Ascending aorta (tissue), 2 donors: Measurements from ENCODE around the gene CAB39L. TPM values are rescaled to one million over a fixed set of nuclear protein-coding genes. Genes with fewer than 3 reads are reported as not detected.

Source experiments
- DNase-seq, 2 donors: peaks; one replicate each; pipeline ENCODE4 v3.0.0-alpha.2; 2019; ENCODE audit warnings: low spot score in 2 of 2
- H3K27ac ChIP-seq, 2 donors: fragments of 200-600 bp; sonication (generic); one replicate each; pipeline ENCODE4 v1.5.1; 2016 to 2017; ENCODE audit warnings: mild to moderate bottlenecking in 1 of 2
- H3K27me3 ChIP-seq: fragments of 200-600 bp; sonication (generic); one replicate; pipeline ENCODE4 v1.5.1; 2017
- H3K36me3 ChIP-seq, 2 donors: fragments of 200-600 bp; sonication (generic); one replicate each; pipeline ENCODE4 v1.5.1; 2016
- H3K4me1 ChIP-seq, 2 donors: fragments of 200-600 bp; sonication (generic); one replicate each; pipeline ENCODE4 v1.5.1; 2016 to 2017; ENCODE audit warnings: mild to moderate bottlenecking in 1 of 2
- H3K4me3 ChIP-seq, 2 donors: fragments of 200-600 bp; sonication (generic); one replicate each; pipeline ENCODE4 v1.5.1; 2016 to 2017; ENCODE audit warnings: mild to moderate bottlenecking in 1 of 2
- H3K9me3 ChIP-seq, 2 donors: fragments of 200-600 bp; sonication (generic); one replicate each; pipeline ENCODE4 v1.5.1; 2016
- intact Hi-C: fragments of 100-400 bp; cut with DNase I; formaldehyde crosslinking; loops from one replicate; pipeline ENCODE4 v1.15.1; 2023
- total RNA-seq: library from RNA; depleted of rRNA; stranded (reverse); fragments of >200 nt; gene quantifications from one replicate; pipeline ENCODE4 v1.1.0, GENCODE V29; 2016
- TF ChIP-seq, protein P1 (sequence below), 3 experiments: fragments of 200-600 bp in 2 of 3; fragments of 450-650 bp in 1 of 3; sonication (generic) in 2 of 3; IDR thresholded peaks; one replicate each; pipeline ENCODE4 v1.5.1; 2016 to 2019; ENCODE audit warnings: antibody characterized with exemption in 3 of 3, mild to moderate bottlenecking in 1 of 3, moderate library complexity in 1 of 3

Gene CAB39L
- total RNA-seq, 1 donor from 2014 or later, result 30.1 TPM

DNA sequence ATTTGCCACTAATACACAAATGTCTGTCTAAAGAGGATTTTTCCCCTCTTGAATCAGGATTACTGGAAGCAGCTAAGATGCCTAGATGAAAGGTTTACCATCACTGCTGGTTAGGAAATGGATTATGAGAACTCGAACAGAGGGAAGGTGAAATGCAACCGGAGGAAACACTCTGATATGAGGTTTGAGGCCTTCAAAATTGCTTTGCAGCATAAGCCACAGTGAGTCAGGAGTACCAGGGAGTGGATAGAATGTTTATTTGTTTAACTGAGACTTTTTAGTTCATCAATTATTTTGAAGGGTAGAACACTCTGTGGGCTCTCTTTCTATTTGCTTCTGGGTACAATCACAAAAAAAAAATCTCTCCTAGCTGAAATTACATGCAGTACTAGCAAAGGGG is 178.0 kb downstream of the CAB39L start:
- Histone ChIP-seq H3K27me3 (no peaks in the 10 kb centered on the region), H3K4me1 (no peaks in the 10 kb centered on the region), H3K27ac (no peak overlapping the region), H3K4me3 (no peak overlapping the region), H3K9me3 (no peaks in the 10 kb centered on the region), H3K36me3 (peaks cover 8 to 13% of the 10 kb centered on the region in 2 donors)
- TF ChIP-seq, protein P1, sequence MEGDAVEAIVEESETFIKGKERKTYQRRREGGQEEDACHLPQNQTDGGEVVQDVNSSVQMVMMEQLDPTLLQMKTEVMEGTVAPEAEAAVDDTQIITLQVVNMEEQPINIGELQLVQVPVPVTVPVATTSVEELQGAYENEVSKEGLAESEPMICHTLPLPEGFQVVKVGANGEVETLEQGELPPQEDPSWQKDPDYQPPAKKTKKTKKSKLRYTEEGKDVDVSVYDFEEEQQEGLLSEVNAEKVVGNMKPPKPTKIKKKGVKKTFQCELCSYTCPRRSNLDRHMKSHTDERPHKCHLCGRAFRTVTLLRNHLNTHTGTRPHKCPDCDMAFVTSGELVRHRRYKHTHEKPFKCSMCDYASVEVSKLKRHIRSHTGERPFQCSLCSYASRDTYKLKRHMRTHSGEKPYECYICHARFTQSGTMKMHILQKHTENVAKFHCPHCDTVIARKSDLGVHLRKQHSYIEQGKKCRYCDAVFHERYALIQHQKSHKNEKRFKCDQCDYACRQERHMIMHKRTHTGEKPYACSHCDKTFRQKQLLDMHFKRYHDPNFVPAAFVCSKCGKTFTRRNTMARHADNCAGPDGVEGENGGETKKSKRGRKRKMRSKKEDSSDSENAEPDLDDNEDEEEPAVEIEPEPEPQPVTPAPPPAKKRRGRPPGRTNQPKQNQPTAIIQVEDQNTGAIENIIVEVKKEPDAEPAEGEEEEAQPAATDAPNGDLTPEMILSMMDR (IDR thresholded peaks at IDR 0.05), result no peak
- DNase-seq, result no peak
- intact Hi-C loops, result no loop called here

DNA sequence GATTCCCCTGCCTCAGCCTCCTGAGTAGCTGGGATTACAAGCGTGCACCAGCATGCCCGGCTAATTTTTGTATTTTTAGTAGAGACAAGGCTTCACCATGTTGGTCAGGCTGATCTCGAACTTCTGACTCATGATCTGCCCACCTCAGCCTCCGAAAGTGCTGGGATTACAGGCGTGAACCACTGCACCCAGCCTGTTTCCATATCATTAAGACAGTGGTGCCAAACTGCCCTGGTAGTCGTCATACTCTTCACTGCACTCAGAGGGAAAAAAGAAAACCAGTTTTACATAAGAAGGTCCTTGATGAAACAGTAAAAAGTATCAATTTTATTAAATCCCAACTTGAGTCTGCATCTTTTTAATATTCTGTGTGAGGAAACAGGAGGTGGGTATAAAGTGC is 181.2 kb downstream of the CAB39L start:
- H3K27ac ChIP-seq, result no peak overlapping the region
- no peaks in the 10 kb centered on the region for H3K27me3 ChIP-seq
- peaks cover 17 to 24% of the 10 kb centered on the region in 2 donors for H3K36me3 ChIP-seq
- H3K9me3 ChIP-seq, result no peaks in the 10 kb centered on the region
- no peak overlapping the region for H3K4me3 ChIP-seq
- no peaks in the 10 kb centered on the region for H3K4me1 ChIP-seq
- DNase-seq, result no peak
- TF ChIP-seq, protein P1 (IDR thresholded peaks at IDR 0.05), result no peak
- intact Hi-C loops, result no loop called here

- H3K4me1 ChIP-seq, result no peaks in the 10 kb centered on the region
- H3K9me3 ChIP-seq, result no peaks in the 10 kb centered on the region
- TF ChIP-seq, protein P1 (IDR thresholded peaks at IDR 0.05), result no peak
- no peak for DNase-seq
- peaks cover 32 to 46% of the 10 kb centered on the region in 2 donors for H3K36me3 ChIP-seq
- no peaks in the 10 kb centered on the region for H3K27me3 ChIP-seq
- intact Hi-C loops, result no loop called here
- no peak overlapping the region for H3K27ac ChIP-seq
- H3K4me3 ChIP-seq, result no peak overlapping the region
Measured at GRCh38 chr13:49259586-49259985, 184.3 kb downstream of the CAB39L start.

Other genes with a start within 250 kb of the CAB39L start
- not detected for gene MLNR, start 223.7 kb downstream of the CAB39L start, total RNA-seq
- 0.96 TPM for gene CDADC1, start 196.1 kb downstream of the CAB39L start, total RNA-seq
- 7.2 TPM for gene SETDB2, start 210 bp upstream of the CAB39L start, total RNA-seq
- gene PHF11, start 51.9 kb upstream of the CAB39L start, total RNA-seq, result 57.4 TPM
- 2.0 TPM for gene RCBTB1, start 141.5 kb upstream of the CAB39L start, total RNA-seq
- 0.43 TPM for gene ARL11, start 184.4 kb upstream of the CAB39L start, total RNA-seq
- 18.3 TPM for gene EBPL, start 247.4 kb upstream of the CAB39L start, total RNA-seq